IMR-90 (cell line): ENCODE data around the gene TBC1D23. TPM values are rescaled to one million over a fixed set of nuclear protein-coding genes. Genes with fewer than 3 reads are reported as not detected.

ENCODE experiments used
- ATAC-seq: fragments of 200-7000 bp; cut with Tn5 transposase; 2 replicates; pipeline ENCODE4 v1.9.1; 2020; ENCODE audit warnings: low read depth, mild to moderate bottlenecking, moderate library complexity
- BruUV-seq: library from RNA; stranded (reverse); fragments of 400-500 nt; replicated peaks from 2 replicates; lab custom pipeline; 2021; lab: Mats Ljungman, UMichigan
- CTCF ChIA-PET: fragments of 300-600 bp; formaldehyde crosslinking; extraction: SDS; loops from one replicate; lab custom pipeline; 2021; ENCODE audit warnings: antibody characterized with exemption; lab: Yijun Ruan, JAX
- POLR2A ChIA-PET: fragments of 300-600 bp; sonication (Branson Sonifier 250); formaldehyde crosslinking; loops from one replicate; lab custom pipeline; 2022; ENCODE audit warnings: antibody characterized with exemption; ENCODE audit not compliant: unreplicated experiment; lab: Charles Lee
- DNase-seq: peaks from one replicate; pipeline ENCODE4 v3.0.0; 2013
- H2AFZ ChIP-seq: replicated peaks from 2 replicates; pipeline ENCODE3; 2013; ENCODE audit warnings: low read length, mild to moderate bottlenecking; ENCODE audit not compliant: poor library complexity
- H2AK5ac ChIP-seq: 2 replicates; pipeline ENCODE4 v1.6.1; 2013; ENCODE audit warnings: low read depth, low read length, inconsistent platforms
- H2AK9ac ChIP-seq: replicated peaks from 2 replicates; pipeline ENCODE3; 2013; ENCODE audit warnings: mild to moderate bottlenecking, low read depth, low read length, moderate library complexity; ENCODE audit not compliant: poor library complexity
- H2BK120ac ChIP-seq: 2 replicates; pipeline ENCODE4 v1.6.1; 2013; ENCODE audit warnings: low read depth, low read length, inconsistent platforms
- H2BK15ac ChIP-seq: 3 replicates; pipeline ENCODE4 v1.6.1; 2013; ENCODE audit warnings: low read depth, low read length, inconsistent platforms
- H2BK20ac ChIP-seq: 2 replicates; pipeline ENCODE4 v1.6.1; 2013; ENCODE audit warnings: low read depth, mild to moderate bottlenecking, inconsistent platforms, low read length, moderate library complexity
- H2BK5ac ChIP-seq: 2 replicates; pipeline ENCODE4 v1.6.1; 2013; ENCODE audit warnings: mild to moderate bottlenecking, low read depth, low read length, inconsistent platforms; ENCODE audit not compliant: poor library complexity, severe bottlenecking
- H3K14ac ChIP-seq: replicated peaks from 2 replicates; pipeline ENCODE4 v1.6.1; 2013; ENCODE audit warnings: low read depth, low read length, inconsistent platforms
- H3K18ac ChIP-seq: 2 replicates; pipeline ENCODE4 v1.6.1; 2013; ENCODE audit warnings: low read depth, low read length, control low read depth
- H3K23ac ChIP-seq: 2 replicates; pipeline ENCODE4 v1.6.1; 2013; ENCODE audit warnings: low read depth, low read length, inconsistent platforms
- H3K27ac ChIP-seq: 2 replicates; pipeline ENCODE4 v1.5.1; 2013; ENCODE audit warnings: mild to moderate bottlenecking, control low read depth, low read length; ENCODE audit not compliant: insufficient read depth
- H3K27me3 ChIP-seq: 2 replicates; pipeline ENCODE4 v1.6.1; 2013; ENCODE audit warnings: low read length; ENCODE audit not compliant: control insufficient read depth, insufficient read depth
- H3K36me3 ChIP-seq: 2 replicates; pipeline ENCODE4 v1.6.1; 2013; ENCODE audit warnings: low read length, mixed read lengths; ENCODE audit not compliant: control insufficient read depth, insufficient read depth
- H3K4ac ChIP-seq: 2 replicates; pipeline ENCODE4 v1.6.1; 2013; ENCODE audit warnings: low read depth, low read length, inconsistent platforms
- H3K4me1 ChIP-seq: 2 replicates; pipeline ENCODE4 v1.6.1; 2013; ENCODE audit warnings: low read length, mixed read lengths; ENCODE audit not compliant: control insufficient read depth, insufficient read depth
- H3K4me2 ChIP-seq: 2 replicates; pipeline ENCODE4 v1.6.1; 2013; ENCODE audit warnings: low read depth, mild to moderate bottlenecking, control low read depth, low read length, moderate library complexity
- H3K4me3 ChIP-seq: 2 replicates; pipeline ENCODE4 v1.5.1; 2013; ENCODE audit warnings: low read depth, mild to moderate bottlenecking, control low read depth, low read length, moderate library complexity; ENCODE audit not compliant: insufficient read depth
- H3K56ac ChIP-seq: 2 replicates; pipeline ENCODE4 v1.6.1; 2013; ENCODE audit warnings: low read length, inconsistent platforms; ENCODE audit not compliant: insufficient read depth; ENCODE audit errors: extremely low read depth
- H3K79me1 ChIP-seq, 2 experiments: 2 replicates each; pipeline ENCODE4 v1.6.1; 2013; ENCODE audit warnings: low read length in 2 of 2, inconsistent platforms in 1 of 2, low read depth in 1 of 2
- H3K9ac ChIP-seq: 2 replicates; pipeline ENCODE4 v1.6.1; 2013; ENCODE audit warnings: low read depth, low read length, control low read depth
- H3K9me1 ChIP-seq: 2 replicates; pipeline ENCODE4 v1.6.1; 2013; ENCODE audit warnings: low read length, inconsistent platforms; ENCODE audit not compliant: insufficient read depth
- H3K9me3 ChIP-seq: 2 replicates; pipeline ENCODE4 v1.6.1; 2013; ENCODE audit warnings: low read length; ENCODE audit not compliant: control insufficient read depth, insufficient read depth
- H4K20me1 ChIP-seq: 2 replicates; pipeline ENCODE4 v1.6.1; 2013; ENCODE audit warnings: low read length, inconsistent platforms; ENCODE audit not compliant: insufficient read depth
- H4K5ac ChIP-seq: 2 replicates; pipeline ENCODE4 v1.6.1; 2013; ENCODE audit warnings: mild to moderate bottlenecking, low read depth, low read length, control low read depth
- H4K8ac ChIP-seq, 2 experiments: 2 replicates each; pipeline ENCODE4 v1.6.1; 2013; ENCODE audit warnings: low read depth in 2 of 2, low read length in 2 of 2, control low read depth in 1 of 2, inconsistent platforms in 1 of 2
- H4K91ac ChIP-seq: 2 replicates; pipeline ENCODE4 v1.6.1; 2013; ENCODE audit warnings: low read depth, low read length, inconsistent platforms; ENCODE audit not compliant: insufficient read depth
- BHLHE40 ChIP-seq: fragments of 150-350 bp; IDR thresholded peaks from 2 replicates; pipeline ENCODE4 v1.6.1; 2016; ENCODE audit warnings: mild to moderate bottlenecking, low read depth, low read length
- CEBPB ChIP-seq: IDR thresholded peaks from 2 replicates; pipeline ENCODE4 v1.6.1; 2012; ENCODE audit warnings: low read depth, low read length, improper control_type of control experiment
- CTCF ChIP-seq: conservative IDR thresholded peaks from 2 replicates; pipeline ENCODE4 v1.5.1; 2012; ENCODE audit warnings: mild to moderate bottlenecking, low read depth, low read length, improper control_type of control experiment
- ELK1 ChIP-seq: fragments of 150-350 bp; IDR thresholded peaks from 2 replicates; pipeline ENCODE4 v1.6.1; 2016; ENCODE audit warnings: low read depth, mild to moderate bottlenecking, low read length, moderate library complexity, borderline replicate concordance
- FOS ChIP-seq: fragments of 150-350 bp; IDR thresholded peaks from 2 replicates; pipeline ENCODE4 v1.6.1; 2016; ENCODE audit warnings: low read depth, low read length
- MAFK ChIP-seq: IDR thresholded peaks from 2 replicates; pipeline ENCODE4 v1.6.1; 2012; ENCODE audit warnings: low read depth, low read length, improper control_type of control experiment
- POLR2A ChIP-seq: IDR thresholded peaks from 2 replicates; pipeline ENCODE4 v1.6.1; 2012; ENCODE audit warnings: mild to moderate bottlenecking, low read depth, low read length
- RAD21 ChIP-seq: IDR thresholded peaks from 2 replicates; pipeline ENCODE4 v1.6.1; 2012; ENCODE audit warnings: low read length, improper control_type of control experiment
- RCOR1 ChIP-seq: IDR thresholded peaks from 2 replicates; pipeline ENCODE4 v1.6.1; 2012; ENCODE audit warnings: mild to moderate bottlenecking, low read length, improper control_type of control experiment; ENCODE audit not compliant: insufficient replicate concordance
- RFX5 ChIP-seq: IDR thresholded peaks from 2 replicates; pipeline ENCODE4 v1.8.0; 2012; ENCODE audit warnings: low read depth, mild to moderate bottlenecking, low read length, moderate library complexity
- USF2 ChIP-seq: fragments of 150-350 bp; IDR thresholded peaks from 2 replicates; pipeline ENCODE4 v1.6.1; 2017; ENCODE audit warnings: mild to moderate bottlenecking, antibody characterized with exemption, low read length, low read depth
- WGBS, 2 experiments: methylation state at CpG; one replicate each; pipeline versions ENCODE4 v1.1.5 to v1.1.7; 2013; ENCODE audit warnings: missing lambda C conversion rate in 2 of 2; ENCODE audit not compliant: insufficient read length in 1 of 2; ENCODE audit errors: extremely low coverage in 2 of 2; 5-methylcytosine and 5-hydroxymethylcytosine counted together
- dilution Hi-C: fragments of 300-500 bp; cut with HindIII; formaldehyde crosslinking; loops from one replicate; pipeline ENCODE4 v1.14.3; 2018; ENCODE audit warnings: low sequenced_read_pairs; ENCODE audit not compliant: unreplicated experiment
- in situ Hi-C: fragments of 300-500 bp; cut with MboI; formaldehyde crosslinking; loops from 3 replicates; pipeline ENCODE4 v1.14.3; 2019; ENCODE audit warnings: low sequenced_read_pairs, inconsistent platforms, mixed read lengths
- intact Hi-C: fragments of 100-400 bp; cut with micrococcal nuclease; formaldehyde crosslinking; loops from 2 replicates; pipeline ENCODE4 v1.10.0; 2022
- polyA plus RNA-seq, 3 experiments: library from polyadenylated mRNA; depleted of rRNA; stranded (reverse); fragments of >200 nt; gene quantifications; 2 replicates each; pipeline ENCODE4 v1.2.3, GENCODE V29; 2012; ENCODE audit warnings: low replicate concordance in 1 of 3
- total RNA-seq: library from RNA; depleted of rRNA; stranded (reverse); fragments of >200 nt; gene quantifications from 2 replicates; pipeline ENCODE4 v1.2.3, GENCODE V29; 2012

The TBC1D23 gene
- total and polyA plus RNA-seq, 2 of the 4 experiments (the other 2 are of a cell fraction): 21.2 to 67.0 TPM

- Histone ChIP-seq H3K27me3 (no peaks in the 10 kb centered on the region), H3K4ac (no peak overlapping the region)
These were observed 39.6 kb upstream of the TBC1D23 start for GRCh38 chr3:100221159-100221558.

More at GRCh38 chr3:100221159-100221558, 39.6 kb upstream of the TBC1D23 start:
- no peak overlapping the region for H3K4me3 ChIP-seq
- no peak overlapping the region for H4K91ac ChIP-seq
- no peaks in the 10 kb centered on the region for H3K79me1 ChIP-seq
- ATAC-seq (no peak), DNase-seq (no peak)
- no peak overlapping the region for H3K23ac ChIP-seq
- WGBS, 2 experiments: no CpG with 5 or more reads among the region's 1 CpG
- H2AK9ac ChIP-seq: no peak overlapping the region
- H2BK20ac ChIP-seq: no peak overlapping the region; the same call in 1 of the 2 replicates
- no peaks in the 10 kb centered on the region; the same call in 1 of the 2 replicates for H3K4me1 ChIP-seq
- no peaks in the 10 kb centered on the region for H3K9me1 ChIP-seq
- in situ Hi-C loops (no loop called here), dilution Hi-C loops (no loop called here), intact Hi-C loops (no loop called here)
- no peak overlapping the region for H3K9ac ChIP-seq
- no peaks in the 10 kb centered on the region for H3K36me3 ChIP-seq
- no peak overlapping the region for H2BK15ac ChIP-seq
- no peak overlapping the region for H2BK120ac ChIP-seq
- TF ChIP-seq BHLHE40 (no peak), RFX5 (no peak), MAFK (no peak), POLR2A (no peak), CTCF (no peak), RAD21 (no peak), RCOR1 (no peak), CEBPB (no peak), USF2 (no peak), ELK1 (no peak), FOS (no peak)
- H2BK5ac ChIP-seq: no peak overlapping the region
- no peak overlapping the region for H3K56ac ChIP-seq
- no peak overlapping the region for H2AFZ ChIP-seq
- no peak overlapping the region for H3K27ac ChIP-seq
- no peak overlapping the region for H3K18ac ChIP-seq
- no peak overlapping the region for H4K8ac ChIP-seq
- POLR2A ChIA-PET: interaction anchor here (0.6 kb wide), 1 partner anchor 37 kb away, joined by 4 read pairs; no protein-coding TSS in a partner anchor
- H4K20me1 ChIP-seq: no peaks in the 10 kb centered on the region
- H4K5ac ChIP-seq: no peak overlapping the region
- no peak overlapping the region for H3K4me2 ChIP-seq
- no TSS peak for BruUV-seq
- H2AK5ac ChIP-seq: no peak overlapping the region
- CTCF ChIA-PET: no interaction called here
- no peak overlapping the region for H3K14ac ChIP-seq
- H3K9me3 ChIP-seq: peaks cover 2% of the 10 kb centered on the region; the same call in 1 of the 2 replicates
